ENCODE data around the gene PAK3.
A peak's percentile ranks its signal among the peaks of the same experiment; 100 is the strongest.

PAK3 gene

GRCh38 chrX:111095974-111096895 lies at the start of gene PAK3:
TSS of gene PAK3 (plus strand) at chrX:111096191. CDS start at chrX:111123104, 26,913 bp downstream.
- peak; percentile 67 for DNase-seq

- no peak for DNase-seq
Measured at GRCh38 chrX:111047575-111047974, 48.4 kb upstream of the PAK3 start.

GRCh38 chrX:111052478-111052877 lies 43.5 kb upstream of the PAK3 start:
- DNase-seq = no peak

- peak; percentile 71 for DNase-seq
Measured at GRCh38 chrX:111071542-111072277, 24.3 kb upstream of the PAK3 start.

GRCh38 chrX:111083081-111083480 lies 12.9 kb upstream of the PAK3 start:
- no peak for DNase-seq

GRCh38 chrX:111086591-111087006 lies 9.4 kb upstream of the PAK3 start:
- DNase-seq = no peak

- no peak for DNase-seq
Measured at GRCh38 chrX:111088628-111089027, 7.4 kb upstream of the PAK3 start.

- no peak for DNase-seq
Measured at GRCh38 chrX:111090458-111090857, 5.5 kb upstream of the PAK3 start.

- no peak for DNase-seq
Measured at GRCh38 chrX:111098874-111099273, 2.9 kb downstream of the PAK3 start.

GRCh38 chrX:111100191-111100590 lies 4.2 kb downstream of the PAK3 start:
- DNase-seq = no peak

- DNase-seq = no peak
Measured at GRCh38 chrX:111101580-111101979, 5.6 kb downstream of the PAK3 start.

GRCh38 chrX:111102636-111103035 lies 6.6 kb downstream of the PAK3 start:
- no peak for DNase-seq

- no peak for DNase-seq
Measured at GRCh38 chrX:111103246-111103645, 7.3 kb downstream of the PAK3 start.

- no peak for DNase-seq
Measured at GRCh38 chrX:111110098-111110775, 14.2 kb downstream of the PAK3 start.

GRCh38 chrX:111114806-111115205 lies 18.8 kb downstream of the PAK3 start:
- DNase-seq = no peak

- no peak for DNase-seq
Measured at GRCh38 chrX:111116666-111117065, 20.7 kb downstream of the PAK3 start.

- DNase-seq = no peak
Measured at GRCh38 chrX:111119341-111119740, 23.4 kb downstream of the PAK3 start.

- DNase-seq = no peak
Measured at GRCh38 chrX:111123125-111123524, 27.1 kb downstream of the PAK3 start.

GRCh38 chrX:111123606-111124179 lies 27.7 kb downstream of the PAK3 start:
- DNase-seq = no peak

GRCh38 chrX:111124418-111124817 lies 28.4 kb downstream of the PAK3 start:
- no peak for DNase-seq

GRCh38 chrX:111127038-111127437 lies 31.0 kb downstream of the PAK3 start:
- no peak for DNase-seq

- DNase-seq = no peak
Measured at GRCh38 chrX:111129921-111130320, 33.9 kb downstream of the PAK3 start.

GRCh38 chrX:111131572-111131971 lies 35.6 kb downstream of the PAK3 start:
- no peak for DNase-seq

Data from DMS 273 treated with DMSO at 0.1 percent for 48 hours (cell line).